HG03175 (cell line): ENCODE data around the gene SOHLH1.
"Not testable (repeated sequence)": the region's sequence is repeated elsewhere in the genome, so short reads cannot be mapped to it uniquely, and the experiment has no call there.

Source experiments
- ATAC-seq: cut with Tn5 transposase; IDR thresholded peaks from one replicate; pipeline ENCODE4 v1.9.1; 2021; ENCODE audit warnings: mild to moderate bottlenecking, moderate library complexity; ENCODE audit not compliant: unreplicated experiment

SOHLH1 gene

DNA sequence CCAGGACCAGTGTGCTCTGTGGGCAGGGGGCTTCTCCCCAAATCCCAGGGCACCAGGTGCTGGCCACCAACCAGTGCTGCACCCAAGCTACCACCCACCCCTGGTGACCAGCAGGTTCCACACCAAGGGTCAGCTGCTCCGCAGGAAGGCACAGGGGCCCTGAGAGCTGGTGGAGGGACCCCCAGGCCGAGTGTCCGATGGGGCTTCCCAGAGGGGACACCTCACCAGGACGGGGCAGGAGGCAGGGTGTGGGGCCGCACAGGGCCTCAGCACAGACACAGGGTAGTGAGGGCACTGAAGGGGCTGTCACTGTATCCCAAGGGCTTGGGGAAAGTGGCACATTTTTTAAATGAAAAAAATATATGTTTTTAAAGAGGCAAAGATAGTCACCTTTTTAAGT is 18.1 kb downstream of the SOHLH1 start:
- no peak for ATAC-seq

DNA sequence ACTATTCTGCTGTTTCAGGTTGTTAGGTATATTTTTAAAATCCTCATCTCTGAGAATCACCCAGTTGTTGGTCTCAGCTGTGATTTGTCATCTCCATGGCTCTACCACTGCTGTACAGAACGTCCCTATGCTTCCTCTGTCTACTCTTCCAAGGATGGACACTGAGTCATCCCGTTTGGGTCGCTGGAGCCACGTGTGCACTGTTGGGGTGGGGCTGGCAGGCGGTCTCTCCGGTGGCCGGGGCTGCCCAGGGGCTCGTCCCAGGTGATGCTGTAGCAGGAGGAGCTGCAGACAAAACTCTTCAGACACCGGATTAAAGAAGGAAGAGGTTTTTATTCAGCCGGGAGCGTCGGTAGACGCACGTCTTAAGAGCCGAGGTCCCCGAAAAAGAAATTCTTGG is 19.2 kb downstream of the SOHLH1 start:
- no peak for ATAC-seq

DNA sequence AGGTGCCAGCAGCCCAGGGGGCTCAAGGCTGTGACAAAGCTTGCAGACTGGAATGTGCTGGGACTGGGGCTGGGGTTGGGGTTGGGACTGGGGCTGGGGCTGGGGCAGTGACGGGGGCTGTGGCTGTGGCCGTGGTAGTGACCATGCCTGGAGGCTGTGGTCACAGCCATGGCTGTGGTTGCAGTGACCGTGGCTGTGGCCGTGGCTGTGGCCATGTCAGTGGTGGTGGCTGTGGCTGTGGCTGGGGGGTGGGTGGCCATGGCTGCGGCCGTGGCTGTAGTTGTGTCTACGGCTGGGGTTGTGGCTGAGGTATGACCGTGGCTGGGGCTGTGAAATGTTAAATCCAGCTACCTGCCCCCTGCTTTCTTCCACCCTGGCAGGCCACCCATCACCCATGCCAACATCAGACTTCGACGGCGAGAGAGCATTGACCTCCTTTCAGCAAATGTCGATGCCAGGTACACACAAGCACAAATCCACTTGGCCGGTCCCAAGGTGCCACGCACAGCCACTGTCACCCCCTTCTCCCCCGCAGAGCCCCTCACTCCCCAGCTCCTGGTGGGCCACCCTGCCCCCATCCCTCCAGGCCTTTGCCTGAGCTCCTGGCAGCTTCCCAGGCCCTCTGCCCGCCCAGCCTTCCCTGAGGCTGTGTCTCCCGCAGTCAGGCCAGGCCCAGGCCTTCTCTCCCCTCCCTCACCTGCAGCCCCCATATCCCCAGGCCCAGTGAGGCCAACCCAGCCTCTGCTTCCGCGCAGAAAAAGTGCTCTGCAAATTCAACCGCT is 20.9 kb downstream of the SOHLH1 start:
- no peak for ATAC-seq

DNA sequence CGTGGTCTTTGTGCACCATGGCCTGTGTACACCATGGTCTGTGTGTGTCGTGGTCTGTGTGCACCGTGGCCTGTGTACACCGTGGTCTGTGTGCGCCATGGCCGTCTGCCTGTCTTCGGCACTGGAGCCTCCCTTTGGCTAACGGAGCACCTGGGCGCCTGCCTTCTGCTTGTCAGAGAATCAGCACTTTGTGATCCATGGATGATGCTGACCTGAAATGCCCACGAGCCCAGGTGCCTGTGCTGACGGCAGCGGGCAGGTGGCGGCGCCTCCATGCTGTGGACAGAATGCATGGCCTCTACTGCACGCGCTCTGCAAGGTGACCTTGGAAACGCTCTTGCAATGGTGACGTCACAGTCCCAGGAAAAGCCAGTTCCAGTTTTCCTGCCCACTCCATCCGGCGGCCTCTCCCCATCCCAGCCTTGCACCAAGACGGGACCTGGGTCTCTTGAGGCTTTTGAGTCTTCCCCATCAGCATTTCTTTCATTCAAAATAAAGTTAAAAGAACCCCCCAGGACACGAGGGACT is 21.6 kb downstream of the SOHLH1 start:
- no peak for ATAC-seq

DNA sequence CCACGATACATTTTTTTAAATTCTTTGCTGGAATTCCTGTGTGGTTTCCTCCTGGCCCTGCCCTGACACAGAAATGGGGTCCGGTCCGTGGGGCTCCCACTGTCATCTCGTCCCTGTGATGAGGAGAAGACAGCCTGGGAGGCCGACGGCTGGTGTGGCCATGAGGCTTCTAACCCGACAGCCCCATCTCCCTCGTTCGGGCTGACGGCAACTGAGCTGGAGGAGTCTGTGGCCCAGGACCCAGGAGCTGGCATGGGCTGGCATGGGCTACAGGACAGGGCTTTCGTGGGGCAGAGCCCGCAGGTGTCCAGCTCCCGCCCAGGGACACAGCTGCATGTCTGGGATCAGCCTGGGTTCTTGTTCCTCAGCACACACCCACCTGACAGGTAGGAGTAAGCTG is 22.4 kb downstream of the SOHLH1 start:
- no peak for ATAC-seq

DNA sequence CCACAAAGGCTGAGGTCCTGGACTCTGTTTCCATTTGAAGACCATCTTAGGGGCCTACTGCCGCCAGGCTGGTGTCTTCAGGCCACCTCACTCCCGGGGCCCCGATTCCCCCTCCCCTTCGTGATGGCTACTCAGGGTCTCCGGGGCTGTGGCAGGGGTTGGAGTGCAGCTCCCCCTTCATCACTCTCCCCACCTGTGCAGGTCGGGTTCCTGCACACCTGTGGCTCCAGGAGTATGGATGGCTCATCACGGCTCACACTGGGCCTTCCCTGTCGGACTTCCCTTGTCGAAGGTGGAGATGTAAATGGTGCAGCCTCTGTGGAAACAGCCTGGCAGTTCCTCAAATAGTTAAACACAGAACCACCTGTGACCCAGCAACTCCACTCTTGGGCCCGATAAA is 24.3 kb downstream of the SOHLH1 start:
- no peak for ATAC-seq

DNA sequence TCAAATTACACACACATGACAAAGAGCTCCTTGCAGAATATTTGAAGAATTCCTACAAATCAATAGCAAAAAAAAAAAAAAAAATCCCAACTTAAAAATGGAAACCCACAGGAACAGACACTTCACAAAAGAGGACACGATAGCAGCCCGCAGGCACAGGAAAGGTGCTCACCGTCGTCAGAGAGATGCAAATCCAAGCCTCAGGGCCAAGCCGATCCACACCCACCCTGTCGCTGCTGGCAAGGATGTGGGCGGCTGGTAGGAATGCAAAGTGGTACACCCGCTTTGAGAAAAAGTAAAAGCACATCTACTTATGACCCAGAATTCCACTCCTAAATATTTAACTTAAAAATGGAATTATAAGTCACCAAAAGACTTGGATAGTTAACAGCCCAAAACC is 25.3 kb downstream of the SOHLH1 start:
- no peak for ATAC-seq

DNA sequence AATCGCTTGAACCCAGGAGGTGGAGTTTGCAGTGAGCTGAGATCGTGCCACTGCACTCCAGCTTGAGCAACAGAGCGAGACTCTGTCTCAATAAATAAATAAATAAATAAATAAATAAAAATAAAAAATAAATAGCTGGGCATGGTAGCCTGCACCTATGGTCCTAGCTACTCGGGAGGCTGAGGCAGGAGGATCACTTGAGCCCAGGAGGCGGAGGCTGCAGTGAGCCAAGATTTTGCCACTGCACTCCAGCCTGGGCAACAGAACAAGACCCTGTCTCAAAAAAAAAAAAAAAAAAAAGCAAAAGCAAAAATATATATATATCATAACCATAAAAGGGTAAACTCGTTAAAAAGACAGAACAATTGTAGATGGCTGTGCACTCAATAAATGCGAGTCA is 26.5 kb downstream of the SOHLH1 start:
- ATAC-seq: not testable (repeated sequence)

DNA sequence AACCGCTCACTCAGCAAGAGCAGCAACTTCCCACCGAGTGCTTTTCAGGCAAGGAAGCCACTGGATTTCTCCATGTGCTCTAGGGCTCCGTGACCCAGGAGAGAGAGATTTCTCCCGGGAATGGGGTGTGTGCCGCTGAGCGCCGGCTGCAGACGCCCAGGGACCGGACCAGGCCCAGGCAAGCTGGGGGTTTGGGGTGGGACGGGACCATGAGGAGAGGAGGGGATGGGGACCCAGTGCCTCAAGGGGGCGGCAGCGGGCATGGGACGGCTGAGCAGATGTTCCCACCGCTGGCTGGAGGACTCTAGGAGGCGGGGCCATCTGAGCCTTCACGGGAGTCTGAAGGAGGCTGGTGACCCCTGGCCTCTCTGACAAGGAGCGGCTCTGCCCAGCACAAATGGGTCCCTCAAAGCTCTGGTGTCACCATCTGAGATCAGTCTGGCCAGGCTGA is 27.7 kb downstream of the SOHLH1 start:
- ATAC-seq: no peak

DNA sequence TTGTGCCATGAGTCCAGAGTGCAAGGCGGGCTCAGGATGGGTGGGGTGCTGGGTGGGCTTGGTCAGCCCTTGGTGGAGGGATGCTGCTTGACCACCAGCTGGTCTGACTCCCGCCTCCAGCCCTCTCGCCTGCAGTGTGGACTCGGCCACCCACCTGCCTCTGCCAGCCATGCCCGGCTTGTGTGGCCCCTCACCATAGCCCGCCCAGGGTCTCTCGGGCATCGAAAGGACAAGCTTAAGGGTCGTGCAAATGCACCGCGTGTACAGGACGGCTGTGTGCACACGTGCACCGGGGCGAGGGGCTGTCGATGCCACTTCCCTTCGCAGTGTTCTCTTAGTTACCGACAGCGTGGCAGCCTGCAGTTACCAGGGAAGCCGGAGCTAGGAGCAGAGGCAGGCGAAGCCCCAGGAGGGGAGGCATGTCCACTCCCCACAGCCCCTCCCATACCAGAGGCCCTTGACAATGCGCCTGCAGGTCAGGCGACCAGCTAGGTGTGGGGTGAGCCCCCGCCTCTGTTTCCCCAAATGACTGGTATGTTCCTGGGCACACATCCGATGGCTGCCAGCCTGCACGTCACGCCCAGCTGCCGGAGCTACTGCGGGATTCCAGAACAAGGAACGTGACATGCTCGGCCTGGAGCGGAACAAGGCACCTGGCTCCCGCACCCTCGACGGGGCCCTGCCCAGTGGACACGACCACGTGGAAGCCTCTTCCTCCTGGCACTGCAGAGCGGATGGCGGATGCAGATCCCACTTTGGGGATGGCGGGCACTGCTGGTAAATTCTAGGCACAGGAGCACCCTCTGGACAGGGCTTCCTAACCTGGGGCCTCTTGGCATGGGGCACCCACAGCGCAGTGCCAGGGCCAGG is 28.3 kb downstream of the SOHLH1 start:
- ATAC-seq: no peak

DNA sequence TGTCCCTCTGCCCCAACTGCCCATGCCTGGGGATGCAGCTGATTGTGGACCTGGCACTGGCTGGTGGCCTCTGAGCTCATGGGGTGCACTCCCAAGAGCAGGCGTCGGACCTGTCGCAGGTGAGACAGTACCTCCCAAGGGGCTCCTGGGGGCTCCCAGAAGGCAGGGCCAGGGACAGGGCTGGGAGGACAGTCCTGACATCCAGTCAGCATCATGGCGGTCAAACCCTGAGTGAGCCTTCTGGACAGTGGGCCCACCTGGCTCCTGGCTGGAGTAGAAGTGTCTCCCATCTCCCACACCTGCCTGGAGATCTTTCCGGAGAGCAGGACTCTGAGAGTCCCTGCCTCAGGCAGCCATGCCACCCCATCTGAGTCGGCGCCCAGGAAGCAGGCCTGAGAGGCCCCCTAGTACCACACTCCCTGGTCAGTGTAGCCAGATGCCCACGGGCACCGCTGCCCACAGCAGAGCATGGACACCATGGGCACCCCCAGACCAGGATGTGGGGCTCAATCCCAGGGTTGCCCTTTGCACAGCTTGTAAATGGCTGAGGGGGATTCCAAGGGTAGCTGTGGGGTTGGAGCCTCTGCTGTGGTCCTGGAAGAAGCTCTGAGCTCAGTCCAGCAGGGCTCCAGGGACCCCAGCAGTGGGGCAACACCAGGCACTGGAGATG is 29.5 kb downstream of the SOHLH1 start:
- ATAC-seq: no peak

DNA sequence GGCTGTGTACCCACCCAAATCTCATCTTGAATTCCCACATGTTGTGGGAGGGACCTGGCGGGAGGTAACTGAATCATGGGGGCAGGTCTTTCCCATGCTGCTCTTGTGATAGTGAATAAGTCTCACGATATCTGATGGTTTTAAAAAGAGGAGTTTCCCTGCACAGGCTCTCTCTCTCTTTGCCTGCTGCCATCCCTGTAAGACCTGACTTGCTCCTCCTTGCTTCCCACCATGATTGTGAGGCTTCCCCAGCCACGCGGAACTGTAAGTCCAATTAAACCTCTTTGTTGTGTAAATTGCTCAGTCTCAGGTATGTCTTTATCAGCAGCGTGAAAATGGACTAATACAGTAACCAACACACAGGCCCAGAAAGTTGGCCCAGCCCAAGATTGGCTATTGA is 30.3 kb downstream of the SOHLH1 start:
- ATAC-seq: not testable (repeated sequence)

DNA sequence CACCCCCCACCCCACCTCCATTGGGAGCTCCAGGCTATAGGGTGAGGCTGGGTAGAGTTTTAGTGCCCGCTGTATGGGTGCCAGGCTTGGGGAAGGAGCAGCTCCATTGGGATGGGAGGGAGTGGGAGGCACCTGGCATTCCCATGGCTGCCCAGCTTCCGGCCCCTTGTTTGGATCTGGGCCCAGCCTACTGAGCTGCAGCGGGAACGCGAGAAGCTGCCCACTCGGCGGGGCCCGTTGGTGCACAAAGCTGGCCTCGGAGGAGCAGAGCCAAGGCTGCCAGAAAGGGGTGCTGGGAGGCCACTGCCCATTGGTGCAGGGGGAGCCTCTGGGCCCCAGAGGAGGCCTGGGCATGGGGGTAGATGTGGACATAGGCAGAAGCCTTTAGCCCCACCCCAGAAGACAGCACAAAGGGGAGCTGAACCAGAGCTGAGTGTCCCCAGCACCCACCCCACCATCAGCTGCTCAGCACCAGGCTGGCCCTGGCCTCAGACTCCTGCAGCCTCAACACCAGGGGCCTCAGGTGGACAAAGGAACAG is 31.7 kb downstream of the SOHLH1 start:
- no peak for ATAC-seq

DNA sequence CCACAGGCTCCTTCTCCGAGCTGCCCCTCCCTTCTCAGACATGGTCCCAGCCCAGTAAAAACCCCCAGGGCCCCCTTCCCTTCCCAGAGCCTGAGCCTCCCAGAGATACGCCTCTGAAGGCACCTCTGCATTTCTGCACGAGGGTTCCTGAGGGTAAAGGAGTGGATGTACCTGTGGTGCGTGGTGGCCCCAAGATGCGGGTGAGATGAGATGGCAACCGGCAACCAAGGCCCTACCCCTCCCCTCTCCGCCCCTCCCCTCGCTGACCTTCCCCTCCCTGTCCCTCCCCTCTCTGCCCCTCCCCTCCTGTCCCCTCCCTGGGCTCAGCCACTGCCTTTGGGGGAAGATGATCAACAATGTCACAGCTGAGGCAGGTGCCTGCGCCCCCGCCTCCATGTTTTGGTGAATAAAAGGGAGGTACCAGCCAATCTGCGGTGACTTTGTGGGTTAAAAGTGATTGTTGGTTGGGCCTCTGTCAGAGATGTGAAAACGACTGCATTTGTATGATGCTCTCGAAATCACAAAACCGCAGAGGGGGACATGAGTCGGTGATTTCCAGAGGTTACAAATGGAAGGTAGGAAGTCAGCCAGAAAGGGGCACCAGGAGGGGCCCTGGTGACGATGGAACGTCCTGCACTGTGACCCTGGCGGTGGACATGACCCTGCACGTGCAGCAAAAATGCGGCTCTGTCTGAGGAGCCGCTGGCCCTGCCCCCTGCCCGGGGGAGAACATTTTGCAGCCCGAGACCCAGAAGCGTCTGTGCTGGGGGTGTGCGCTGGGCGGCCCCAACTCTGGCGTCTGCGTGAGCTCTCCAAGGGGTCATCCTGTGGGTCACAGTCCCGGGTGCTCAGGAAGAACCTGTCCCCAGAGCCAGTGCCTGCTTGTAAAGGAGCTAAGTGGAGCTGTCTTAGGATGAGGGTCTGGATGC is 32.5 kb downstream of the SOHLH1 start:
- ATAC-seq: no peak

DNA sequence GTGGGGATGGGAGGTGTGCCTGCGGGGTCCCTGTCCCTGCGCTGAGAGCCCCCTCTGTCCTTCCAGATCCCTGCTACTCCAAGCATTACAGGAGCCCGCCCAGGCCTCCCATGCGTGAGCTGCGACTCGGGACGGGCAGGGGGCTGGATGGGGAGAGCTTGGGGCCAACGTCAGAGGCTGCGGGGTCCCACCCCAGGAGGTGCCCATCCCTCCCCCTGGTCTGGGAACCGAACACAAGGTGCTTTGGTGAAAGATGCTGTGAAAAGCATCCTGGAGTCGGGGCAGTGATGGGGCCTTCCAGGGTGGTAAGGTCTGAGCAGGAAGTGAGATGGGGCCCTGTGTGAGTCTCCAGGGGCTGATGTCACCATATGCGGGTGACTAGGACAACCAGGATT is 33.5 kb downstream of the SOHLH1 start:
- ATAC-seq: no peak

DNA sequence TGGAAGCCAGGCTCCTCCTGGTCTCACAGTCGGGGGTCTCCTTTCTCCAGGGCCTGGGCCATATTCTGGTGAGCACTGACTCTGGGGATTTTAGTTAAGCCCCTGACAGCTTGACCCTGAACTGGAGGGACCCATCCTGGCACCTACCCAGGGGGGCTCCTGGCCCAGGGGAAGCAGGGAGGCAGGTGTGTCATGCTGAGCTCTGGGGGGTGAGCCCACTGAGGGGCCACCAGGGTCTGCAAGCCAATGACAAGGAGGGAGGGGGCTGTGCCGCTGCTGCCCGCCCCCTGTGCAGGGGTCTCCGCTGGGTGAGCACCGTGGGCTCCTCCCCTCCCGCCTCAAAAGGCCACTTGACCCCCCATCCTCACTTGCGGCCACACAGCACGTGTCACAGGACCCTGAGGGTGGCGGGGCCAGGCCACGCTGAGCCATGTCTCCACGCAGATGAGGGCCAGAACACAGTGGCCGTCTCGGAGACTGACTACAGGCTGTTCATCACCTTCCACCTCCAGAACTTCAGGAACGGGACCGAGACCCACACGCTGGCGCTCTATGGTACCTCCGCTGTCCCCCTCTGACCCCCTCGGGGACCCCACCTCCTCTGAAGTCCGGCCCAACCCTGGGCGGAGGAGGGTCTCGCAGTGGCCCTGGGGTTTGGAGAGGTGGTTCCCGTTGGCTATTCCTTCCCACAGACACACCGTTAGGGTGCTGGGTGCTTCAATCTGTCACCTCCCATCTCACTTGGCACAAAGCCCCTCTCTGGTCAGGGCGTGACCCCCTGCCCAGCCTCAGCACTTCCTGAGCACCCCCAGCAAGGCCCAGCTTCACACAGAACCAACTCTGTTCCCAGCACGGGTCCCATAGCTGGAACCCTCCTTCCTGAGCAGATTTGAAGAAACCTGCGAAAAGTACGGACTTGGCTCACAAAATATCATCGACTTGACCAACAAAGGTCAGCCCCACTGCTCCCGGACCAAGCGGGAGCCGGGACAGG is 34.2 kb downstream of the SOHLH1 start:
- ATAC-seq: no peak

DNA sequence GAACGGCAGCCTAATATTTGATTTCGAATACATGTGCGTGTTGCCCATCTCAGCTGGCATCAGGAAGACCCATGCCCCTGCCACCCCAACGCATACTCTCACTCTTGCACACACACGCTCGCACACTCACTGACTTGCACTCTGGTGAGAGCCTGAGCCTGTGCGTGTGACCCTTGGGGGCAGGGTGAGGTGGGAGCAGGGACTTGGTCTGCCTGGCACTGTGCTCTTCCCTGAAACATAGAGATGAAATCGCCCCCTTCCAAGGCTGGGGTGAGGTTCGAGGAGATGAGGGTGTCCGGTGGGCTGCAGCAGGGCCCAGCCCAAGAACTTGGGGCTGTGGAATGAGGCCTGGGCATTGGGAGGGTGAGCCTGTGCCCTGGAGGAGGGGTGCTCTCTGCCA is 35.0 kb downstream of the SOHLH1 start:
- no peak for ATAC-seq

DNA sequence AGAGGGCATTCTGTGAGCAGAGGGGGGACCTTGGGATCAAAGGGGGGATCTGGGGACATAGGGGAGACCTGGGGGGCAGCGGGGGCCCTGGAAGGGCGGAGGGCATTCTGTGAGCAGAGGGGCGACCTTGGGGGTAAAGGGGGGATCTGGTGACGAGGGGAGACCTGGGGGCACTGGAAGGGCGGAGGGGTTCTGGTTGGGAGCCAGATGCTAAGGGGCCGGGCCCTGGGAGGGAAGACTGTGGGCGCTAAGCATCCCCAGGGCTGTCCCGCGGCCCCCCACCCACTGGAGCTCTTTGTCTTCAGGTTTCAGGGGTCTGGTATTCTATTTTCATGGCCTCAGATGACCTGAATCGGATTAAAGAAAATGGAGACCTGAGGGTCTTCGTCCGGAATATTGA is 35.4 kb downstream of the SOHLH1 start:
- no peak for ATAC-seq

DNA sequence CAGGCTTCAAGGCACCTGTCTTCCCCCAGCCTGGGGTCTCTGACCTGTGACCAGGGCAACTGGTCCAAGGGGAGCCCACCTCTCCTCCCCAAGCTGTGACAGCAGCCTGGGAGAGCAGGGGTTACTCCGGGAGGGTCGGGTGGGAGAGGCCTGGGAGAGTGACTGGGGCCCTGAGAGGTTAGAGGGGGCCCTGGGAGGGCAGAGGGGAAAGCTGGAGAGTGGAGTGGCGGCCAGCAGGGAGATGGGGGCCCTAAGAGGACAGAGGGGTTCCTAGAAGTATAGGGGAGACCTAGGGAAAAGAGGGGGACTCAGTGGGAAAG is 35.9 kb downstream of the SOHLH1 start:
- ATAC-seq: no peak
